Daoy (cell line): Measurements from ENCODE around the gene OR7A10. TPM values are rescaled to one million over a fixed set of nuclear protein-coding genes. Genes with fewer than 3 reads are reported as not detected.
A peak's percentile ranks its signal among the peaks of the same experiment; 100 is the strongest.

ENCODE experiments used
- DNase-seq: peaks from one replicate; pipeline ENCODE4 v3.0.0-alpha.2; 2015; ENCODE audit warnings: low read depth
- total RNA-seq: library from RNA; depleted of rRNA; stranded (reverse); fragments of >200 nt; shearing (Covaris generic); gene quantifications from 2 replicates; pipeline ENCODE4 v1.2.3, GENCODE V29; 2014; rRNA removed

OR7A10 gene
- total RNA-seq = not detected in 2 replicates

GRCh38 chr19:14848822-14849221 lies at the start of gene OR7A10:
Gene OR7A10, minus strand, starts transcription at chr19:14848922. Its CDS starts 7,045 bp downstream, at chr19:14841877.
- no peak for DNase-seq

GRCh38 chr19:14890643-14891379 lies 42.1 kb upstream of the OR7A10 start:
- no peak for DNase-seq

GRCh38 chr19:14889994-14890642 lies 41.4 kb upstream of the OR7A10 start:
- DNase-seq = no peak

- no peak for DNase-seq
These were observed 37.3 kb upstream of the OR7A10 start, which contains the start of gene OR7A17 for GRCh38 chr19:14886032-14886431. Gene OR7A17, minus strand, starts transcription at chr19:14886132. Its CDS starts 4,777 bp downstream, at chr19:14881355.

- DNase-seq = no peak
These were observed 23.0 kb upstream of the OR7A10 start for GRCh38 chr19:14871619-14872230.

- no peak for DNase-seq
These were observed 19.8 kb upstream of the OR7A10 start for GRCh38 chr19:14868497-14868896.

- DNase-seq = no peak
These were observed 5.1 kb downstream of the OR7A10 start for GRCh38 chr19:14843578-14843977.

- no peak for DNase-seq
These were observed 5.6 kb downstream of the OR7A10 start for GRCh38 chr19:14843169-14843568.

- DNase-seq = no peak
These were observed 8.5 kb downstream of the OR7A10 start for GRCh38 chr19:14840206-14840605.

GRCh38 chr19:14837391-14837790 lies 11.3 kb downstream of the OR7A10 start:
- no peak for DNase-seq

- DNase-seq = no peak
These were observed 13.7 kb downstream of the OR7A10 start, which contains the start of the genes OR7A5 and OR7C1 for GRCh38 chr19:14835011-14835410. Gene OR7A5, minus strand, starts transcription at chr19:14835185. Its CDS starts 6,944 bp downstream, at chr19:14828241. Gene OR7C1, minus strand, starts transcription at chr19:14835185. Its CDS starts 35,049 bp downstream, at chr19:14800136.

- peak; percentile 22 for DNase-seq
These were observed 18.0 kb downstream of the OR7A10 start for GRCh38 chr19:14830702-14831101.

- no peak for DNase-seq
These were observed 22.7 kb downstream of the OR7A10 start for GRCh38 chr19:14826006-14826405.

- no peak for DNase-seq
These were observed 26.8 kb downstream of the OR7A10 start for GRCh38 chr19:14821937-14822336.

- no peak for DNase-seq
These were observed 30.1 kb downstream of the OR7A10 start for GRCh38 chr19:14818588-14818987.

GRCh38 chr19:14817052-14817451 lies 31.7 kb downstream of the OR7A10 start:
- DNase-seq = no peak

- no peak for DNase-seq
These were observed 33.6 kb downstream of the OR7A10 start for GRCh38 chr19:14814982-14815652.

- peak; percentile 10 for DNase-seq
These were observed 39.3 kb downstream of the OR7A10 start for GRCh38 chr19:14809272-14810057.

GRCh38 chr19:14804765-14805164 lies 44.0 kb downstream of the OR7A10 start:
- no peak for DNase-seq

- DNase-seq = no peak
These were observed 50.0 kb downstream of the OR7A10 start for GRCh38 chr19:14798760-14799159.

GRCh38 chr19:14796021-14796420 lies 52.7 kb downstream of the OR7A10 start:
- no peak for DNase-seq
